Measurements from ENCODE around the gene CHM.

- TF ChIP-seq, protein P1, sequence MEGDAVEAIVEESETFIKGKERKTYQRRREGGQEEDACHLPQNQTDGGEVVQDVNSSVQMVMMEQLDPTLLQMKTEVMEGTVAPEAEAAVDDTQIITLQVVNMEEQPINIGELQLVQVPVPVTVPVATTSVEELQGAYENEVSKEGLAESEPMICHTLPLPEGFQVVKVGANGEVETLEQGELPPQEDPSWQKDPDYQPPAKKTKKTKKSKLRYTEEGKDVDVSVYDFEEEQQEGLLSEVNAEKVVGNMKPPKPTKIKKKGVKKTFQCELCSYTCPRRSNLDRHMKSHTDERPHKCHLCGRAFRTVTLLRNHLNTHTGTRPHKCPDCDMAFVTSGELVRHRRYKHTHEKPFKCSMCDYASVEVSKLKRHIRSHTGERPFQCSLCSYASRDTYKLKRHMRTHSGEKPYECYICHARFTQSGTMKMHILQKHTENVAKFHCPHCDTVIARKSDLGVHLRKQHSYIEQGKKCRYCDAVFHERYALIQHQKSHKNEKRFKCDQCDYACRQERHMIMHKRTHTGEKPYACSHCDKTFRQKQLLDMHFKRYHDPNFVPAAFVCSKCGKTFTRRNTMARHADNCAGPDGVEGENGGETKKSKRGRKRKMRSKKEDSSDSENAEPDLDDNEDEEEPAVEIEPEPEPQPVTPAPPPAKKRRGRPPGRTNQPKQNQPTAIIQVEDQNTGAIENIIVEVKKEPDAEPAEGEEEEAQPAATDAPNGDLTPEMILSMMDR (IDR thresholded peaks at IDR 0.05; ENCODE audit: insufficient read depth, low read length, poor library complexity, severe bottlenecking) = no peak
- no peak for TF ChIP-seq EZH2phosphoT487 (conservative IDR thresholded peaks at IDR 0.05; ENCODE audit: low read length)
These were observed 182.0 kb downstream of the CHM start for GRCh38 chrX:85865324-85865723.
